GM18505 (cell line): ENCODE measurements around the gene ITGA8.
"Not testable (repeated sequence)": the region's sequence is repeated elsewhere in the genome, so short reads cannot be mapped to it uniquely, and the experiment has no call there.

Source experiments
- ATAC-seq: cut with Tn5 transposase; IDR thresholded peaks from one replicate; pipeline ENCODE4 v1.9.1; 2021; ENCODE audit not compliant: unreplicated experiment
- POLR2A ChIP-seq: IDR thresholded peaks from 4 replicates; pipeline ENCODE4 v1.6.1; 2011; ENCODE audit warnings: borderline replicate concordance; ENCODE audit not compliant: insufficient read depth, insufficient read length; ENCODE audit errors: extremely low read depth

Gene ITGA8

DNA sequence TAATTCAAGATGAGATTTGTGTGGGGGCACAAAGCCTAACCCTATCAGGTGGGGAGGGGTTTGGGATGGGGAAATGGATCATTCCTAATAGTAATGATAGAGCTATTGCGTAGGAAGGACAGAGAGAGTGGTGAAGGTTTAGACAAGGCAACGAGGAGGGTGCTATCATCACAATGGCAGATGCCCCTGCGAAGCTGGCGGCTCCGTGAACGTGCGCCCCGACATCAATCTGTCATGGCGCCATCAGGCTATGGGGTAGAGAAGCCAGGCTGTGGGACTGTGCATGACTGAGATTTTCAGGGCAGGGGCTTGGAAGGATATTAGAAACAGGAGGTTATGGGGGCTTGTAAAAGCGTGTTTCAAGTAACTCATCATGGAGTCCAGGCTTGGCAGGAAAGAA lies 157.6 kb downstream of the ITGA8 start:
- no peak for ATAC-seq
- TF ChIP-seq POLR2A = no peak

DNA sequence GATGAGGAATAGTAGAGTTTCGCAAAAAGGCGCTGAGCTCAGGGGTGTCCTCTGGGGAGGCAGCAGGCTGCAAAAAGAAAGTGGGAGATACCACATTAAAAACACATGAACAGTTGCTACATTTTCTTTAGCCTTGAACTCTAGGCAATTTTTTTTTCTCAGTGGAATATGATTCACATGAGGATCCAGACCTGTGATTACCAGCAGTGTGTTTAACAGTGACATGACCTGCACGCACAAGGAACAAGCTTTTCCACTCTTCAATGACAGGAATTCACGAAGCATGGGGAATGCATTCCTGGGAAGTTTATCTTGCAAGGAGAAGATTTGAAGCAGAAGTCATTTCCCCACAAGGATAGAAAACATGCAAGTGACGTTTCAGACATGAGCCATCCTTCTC lies 161.6 kb downstream of the ITGA8 start:
- no peak for TF ChIP-seq POLR2A
- no peak for ATAC-seq

DNA sequence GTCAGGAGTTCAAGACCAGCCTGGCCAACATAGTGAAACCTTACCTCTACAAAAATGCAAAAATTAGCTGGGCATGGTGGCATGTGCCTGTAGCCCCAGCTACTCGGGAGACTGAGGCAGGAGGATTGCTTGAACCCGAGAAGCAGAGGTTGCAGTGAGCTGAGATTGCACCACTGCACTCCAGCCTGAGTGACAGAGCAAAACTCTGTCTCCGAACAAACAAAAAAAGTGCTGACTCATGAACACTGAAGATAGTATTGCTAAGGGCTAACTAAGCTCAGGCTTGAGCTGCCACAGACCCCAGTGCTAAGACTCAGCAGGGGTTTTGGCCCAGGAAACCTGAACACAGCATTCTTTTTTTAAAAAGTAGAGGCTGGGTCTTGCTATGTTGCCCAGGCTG lies 162.6 kb downstream of the ITGA8 start:
- not testable (repeated sequence) for ATAC-seq

DNA sequence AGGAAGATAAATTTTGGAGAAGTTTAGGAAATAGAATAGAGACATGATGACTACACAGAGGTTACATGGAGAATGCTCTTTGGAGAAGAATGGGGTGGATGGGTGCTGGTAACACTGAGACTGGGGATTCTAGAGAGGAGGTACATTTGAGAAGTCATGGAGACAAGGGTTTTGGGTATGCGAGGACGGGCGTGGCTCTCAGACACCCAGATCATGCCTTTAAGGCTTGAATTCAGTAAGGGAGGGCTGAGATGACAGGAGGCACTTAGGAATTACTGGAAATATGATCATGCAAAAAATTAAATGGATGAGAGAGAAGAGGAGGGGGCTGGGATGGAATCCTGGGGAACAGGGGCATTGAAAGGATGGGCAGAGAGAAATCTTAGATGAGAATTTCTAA lies 168.8 kb downstream of the ITGA8 start:
- no peak for ATAC-seq
- TF ChIP-seq POLR2A = no peak

DNA sequence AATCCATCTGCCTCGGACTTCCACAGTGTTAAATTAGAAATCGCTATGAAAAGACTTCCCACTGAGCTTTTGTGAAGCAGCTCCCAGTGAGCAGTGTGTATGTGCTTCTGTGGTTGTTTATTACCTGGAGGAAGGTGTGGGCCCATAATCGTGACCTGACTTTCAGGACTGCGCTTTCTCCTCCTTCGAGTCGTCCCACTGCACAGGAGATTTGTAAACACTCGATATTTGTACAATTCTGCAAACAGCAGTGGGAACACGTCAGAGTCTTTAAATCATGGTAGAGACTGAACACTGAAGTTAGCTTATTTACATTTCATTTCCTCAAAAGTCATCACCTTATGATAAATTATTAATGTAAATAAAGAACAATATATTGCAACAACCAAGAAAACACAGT lies 171.4 kb downstream of the ITGA8 start:
- no peak for ATAC-seq
- TF ChIP-seq POLR2A = no peak

DNA sequence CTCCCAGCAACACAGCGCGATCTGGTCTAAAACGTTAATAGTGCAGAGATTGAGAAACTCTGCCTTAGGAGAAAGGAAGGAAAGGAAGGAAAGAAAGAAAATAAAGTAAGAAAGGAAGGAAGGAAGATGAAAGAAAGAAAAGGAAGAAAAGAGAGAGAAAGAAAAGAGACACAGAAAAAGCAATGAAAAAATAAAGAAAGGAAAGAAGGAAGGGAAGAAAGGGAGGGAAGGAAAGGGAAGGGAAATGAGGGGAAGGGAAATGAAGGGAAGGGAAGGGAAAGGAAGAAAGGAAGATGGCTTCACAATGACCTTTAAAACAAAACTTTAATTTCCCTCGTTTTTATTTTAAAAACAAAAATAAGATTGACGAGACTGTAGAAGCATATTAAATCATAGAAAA lies 173.1 kb downstream of the ITGA8 start:
- no peak for ATAC-seq
- TF ChIP-seq POLR2A = no peak

DNA sequence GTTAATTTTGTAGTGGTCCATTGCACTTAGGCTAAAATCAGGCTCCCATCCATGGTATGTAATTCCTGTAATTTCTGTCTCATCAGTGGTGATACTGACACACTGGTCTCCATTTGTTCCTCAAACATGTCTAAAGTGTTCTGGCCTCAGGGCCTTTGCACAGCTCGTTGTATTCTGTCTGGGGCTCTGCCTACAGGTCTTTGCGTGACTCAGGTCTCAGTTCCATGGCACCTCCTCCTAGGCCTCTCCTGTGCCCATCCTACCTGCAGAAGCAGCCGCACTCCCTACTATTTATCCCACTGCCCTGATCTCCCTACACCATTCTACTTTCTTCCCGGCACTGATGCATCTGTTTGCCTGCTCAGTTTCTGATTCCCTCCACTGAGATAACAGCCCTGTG lies 173.8 kb downstream of the ITGA8 start:
- no peak for TF ChIP-seq POLR2A
- no peak for ATAC-seq

DNA sequence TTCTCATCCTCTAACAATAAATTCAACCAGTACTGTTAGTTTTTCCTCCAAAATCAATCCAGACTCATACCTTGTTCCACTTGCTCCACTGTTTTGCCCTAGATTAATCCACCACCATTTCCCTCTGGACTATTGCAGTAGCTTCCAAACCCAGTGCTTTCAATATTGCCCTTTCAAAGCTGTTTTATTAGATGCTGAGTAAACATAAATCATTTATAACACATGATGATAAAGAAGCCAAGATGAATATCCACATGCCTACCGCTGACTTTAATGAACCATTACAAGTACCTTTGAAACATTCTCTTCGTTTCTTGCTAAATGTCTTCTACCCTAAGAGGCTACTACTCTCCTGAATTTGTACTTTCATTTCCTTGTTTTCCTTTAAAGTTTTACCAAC lies 174.5 kb downstream of the ITGA8 start:
- no peak for ATAC-seq
- TF ChIP-seq POLR2A = no peak

DNA sequence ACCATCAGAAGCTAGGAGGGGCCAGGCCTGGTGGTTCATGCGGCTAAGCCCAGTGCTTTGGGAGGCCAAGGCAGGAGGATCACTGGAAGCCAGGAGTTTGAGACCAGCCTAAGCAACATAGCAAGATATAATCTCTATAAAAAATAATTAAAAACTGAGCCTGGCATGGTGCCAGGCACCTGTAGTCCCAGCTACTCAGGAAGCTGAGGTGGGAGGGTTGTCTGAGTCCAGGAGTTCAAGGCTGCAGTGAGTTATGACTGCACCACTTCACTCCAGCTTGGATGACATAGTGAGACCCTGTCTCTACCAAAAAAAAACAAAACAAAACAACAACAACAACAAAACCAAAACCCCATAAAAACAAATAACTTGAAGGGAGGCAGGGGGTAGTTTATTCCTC lies 175.7 kb downstream of the ITGA8 start:
- no peak for ATAC-seq
- no peak for TF ChIP-seq POLR2A

DNA sequence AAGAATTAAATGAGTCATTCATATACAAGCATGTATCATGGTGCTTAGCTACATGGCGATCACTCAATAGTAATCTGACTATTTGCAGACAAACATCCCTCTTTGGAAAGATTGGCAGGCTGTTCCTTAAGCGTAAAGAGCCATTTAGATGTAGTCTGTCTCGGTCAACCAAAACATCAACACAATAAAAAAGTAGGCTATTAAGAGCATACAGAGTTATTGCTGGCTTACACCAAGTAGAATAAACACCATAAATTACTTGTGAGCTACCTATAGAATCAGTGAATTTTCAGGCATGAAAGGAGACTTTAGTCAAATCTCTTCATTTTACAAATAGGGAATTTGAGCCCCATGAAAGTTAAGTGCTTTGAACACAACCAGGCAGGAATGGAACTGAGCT lies 176.9 kb downstream of the ITGA8 start:
- no peak for ATAC-seq
- no peak for TF ChIP-seq POLR2A

DNA sequence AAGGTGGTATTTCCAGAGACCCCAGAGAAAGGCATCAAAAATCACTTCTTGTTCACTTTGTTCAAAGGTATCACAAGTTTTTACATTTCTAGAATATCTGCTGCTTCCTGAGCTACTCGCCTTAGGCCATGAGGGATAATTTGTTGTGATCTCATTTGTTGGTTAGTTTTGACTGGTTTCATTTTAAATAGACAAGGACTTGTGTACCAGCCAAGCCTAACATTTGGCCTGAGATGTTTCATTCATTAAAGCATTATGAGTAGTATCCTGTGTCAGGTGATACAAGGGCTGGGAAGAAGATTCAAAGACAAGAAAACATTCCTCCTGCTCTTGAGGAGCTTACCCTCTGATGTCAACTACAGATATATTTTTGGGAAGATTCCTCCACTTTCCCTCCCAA lies 178.3 kb downstream of the ITGA8 start:
- no peak for TF ChIP-seq POLR2A
- ATAC-seq = no peak

DNA sequence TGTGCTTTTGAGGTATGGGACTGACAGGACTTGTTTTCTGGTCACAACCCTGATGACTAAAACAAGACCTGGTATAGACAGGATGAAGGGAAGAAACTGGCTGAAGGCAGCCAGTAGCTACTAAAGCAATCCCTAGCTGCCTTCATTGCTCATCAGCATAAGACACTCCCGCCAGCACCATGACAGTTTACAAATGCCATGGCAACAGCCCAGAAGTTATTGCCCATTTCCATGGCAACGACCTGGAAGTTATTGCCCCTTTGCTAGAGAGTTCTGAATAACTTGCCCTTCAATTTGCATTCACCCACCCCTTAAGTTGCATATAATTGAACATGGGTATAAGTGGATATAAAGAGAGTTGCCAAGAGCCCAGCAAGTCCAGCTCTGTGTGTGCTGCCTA lies 179.0 kb downstream of the ITGA8 start:
- no peak for TF ChIP-seq POLR2A
- no peak for ATAC-seq

DNA sequence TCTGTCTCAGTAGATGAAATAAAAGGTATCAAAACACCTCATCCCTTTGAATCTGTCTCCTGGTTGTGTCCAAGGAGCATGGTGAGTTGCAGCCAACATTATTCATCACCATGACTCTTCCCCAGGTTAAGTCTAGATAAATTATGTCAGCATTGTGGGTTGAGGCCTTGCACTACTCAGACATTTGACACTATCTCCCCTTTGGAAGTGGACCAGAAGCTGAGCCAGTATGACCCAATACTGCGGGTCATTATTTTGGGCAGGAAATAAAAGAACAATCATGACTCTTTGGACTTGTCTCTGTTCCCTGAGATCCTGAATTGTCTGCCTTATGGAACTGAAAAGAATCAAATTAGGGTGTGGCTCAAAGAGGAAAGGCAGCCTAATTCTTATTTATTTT lies 180.5 kb downstream of the ITGA8 start:
- ATAC-seq = no peak

DNA sequence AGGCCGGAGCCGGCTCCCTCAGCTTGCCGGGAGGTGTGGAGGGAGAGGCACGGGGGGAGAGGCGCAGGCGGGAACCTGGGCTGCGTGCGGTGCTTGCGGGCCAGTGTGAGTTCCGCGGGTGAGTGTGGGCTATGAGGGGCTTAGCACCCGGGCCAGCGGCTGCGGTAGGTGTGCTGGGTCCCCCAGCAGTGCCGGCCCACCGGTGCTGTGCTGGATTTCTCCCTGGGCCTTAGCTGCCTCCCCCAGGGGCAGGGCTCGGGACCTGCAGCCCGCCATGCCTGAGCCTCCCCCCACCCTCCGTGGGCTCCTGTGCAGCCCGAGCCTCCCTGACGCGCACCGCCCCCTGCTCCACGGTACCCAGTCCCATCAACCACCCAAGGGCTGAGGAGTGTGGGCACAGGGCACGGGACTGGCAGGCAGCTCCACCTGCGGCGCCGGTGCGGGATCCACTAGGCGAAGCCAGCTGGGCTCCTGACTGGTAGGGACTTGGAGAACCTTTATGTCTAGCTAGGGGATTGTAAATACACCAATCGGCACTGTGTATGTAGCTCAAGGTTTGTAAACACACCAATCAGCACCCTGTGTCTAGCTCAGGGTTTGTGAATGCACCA lies 184.7 kb downstream of the ITGA8 start:
- not testable (repeated sequence) for ATAC-seq

More for the DNA sequence above, 180.5 kb downstream of the ITGA8 start:
- no peak for TF ChIP-seq POLR2A
